HG03045 (cell line): ENCODE measurements around the gene FEM1A.
"Not testable (repeated sequence)": the region's sequence is repeated elsewhere in the genome, so short reads cannot be mapped to it uniquely, and the experiment has no call there.

ENCODE experiments used
- ATAC-seq: cut with Tn5 transposase; IDR thresholded peaks from one replicate; pipeline ENCODE4 v1.9.1; 2021; ENCODE audit warnings: mild to moderate bottlenecking, moderate library complexity; ENCODE audit not compliant: unreplicated experiment

The FEM1A gene

GRCh38 chr19:4774136-4774535, 17.4 kb upstream of the FEM1A start:
- ATAC-seq: no peak

GRCh38 chr19:4775627-4776152, 15.8 kb upstream of the FEM1A start:
- ATAC-seq: no peak

GRCh38 chr19:4776436-4777211, 14.9 kb upstream of the FEM1A start:
- no peak for ATAC-seq

DNA sequence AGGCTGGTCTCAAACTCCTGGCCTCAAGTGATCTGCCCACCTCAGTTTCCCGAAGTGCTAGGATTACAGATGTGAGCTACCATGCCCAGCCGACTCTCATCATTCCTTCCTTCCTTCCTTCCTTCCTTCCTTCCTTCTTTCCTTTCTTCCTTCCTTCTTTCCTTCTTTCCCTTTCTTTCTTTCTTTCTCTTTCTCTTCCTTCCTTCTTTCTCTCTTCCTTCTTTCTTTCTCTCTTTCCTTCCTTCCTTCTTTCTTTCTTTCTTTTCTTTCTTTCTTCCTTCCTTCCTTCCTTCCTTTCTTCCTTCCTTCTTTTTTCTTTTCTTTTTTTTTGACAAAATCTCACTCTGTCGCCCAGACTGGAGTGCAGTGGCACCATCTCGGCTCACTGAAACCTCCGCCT, 13.4 kb upstream of the FEM1A start:
- not testable (repeated sequence) for ATAC-seq

- no peak for ATAC-seq
Measured at GRCh38 chr19:4780860-4781259, 10.7 kb upstream of the FEM1A start.

DNA sequence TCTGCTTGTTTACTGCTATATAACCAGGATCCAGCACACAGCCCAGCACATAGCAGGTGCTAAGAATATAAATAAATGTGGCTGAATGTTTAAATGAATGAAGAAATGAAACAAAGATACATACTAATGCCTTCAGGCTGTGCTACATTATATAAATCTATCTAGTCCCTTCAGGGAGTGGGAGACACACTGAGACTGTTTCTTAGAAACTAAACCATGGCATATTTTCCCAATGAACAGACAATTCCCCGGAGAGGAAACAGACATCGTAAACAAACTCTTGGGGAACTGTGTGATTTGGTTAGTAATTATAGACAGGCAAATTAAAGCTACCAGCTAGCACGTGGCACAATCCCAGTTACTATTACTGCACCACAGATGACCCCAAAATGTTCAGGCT, 9.7 kb upstream of the FEM1A start:
- ATAC-seq: no peak

GRCh38 chr19:4786412-4787016, 5.0 kb upstream of the FEM1A start:
- not testable (repeated sequence) for ATAC-seq

- not testable (repeated sequence) for ATAC-seq
Measured at GRCh38 chr19:4792019-4792865, 708 bp downstream of the FEM1A start.

DNA sequence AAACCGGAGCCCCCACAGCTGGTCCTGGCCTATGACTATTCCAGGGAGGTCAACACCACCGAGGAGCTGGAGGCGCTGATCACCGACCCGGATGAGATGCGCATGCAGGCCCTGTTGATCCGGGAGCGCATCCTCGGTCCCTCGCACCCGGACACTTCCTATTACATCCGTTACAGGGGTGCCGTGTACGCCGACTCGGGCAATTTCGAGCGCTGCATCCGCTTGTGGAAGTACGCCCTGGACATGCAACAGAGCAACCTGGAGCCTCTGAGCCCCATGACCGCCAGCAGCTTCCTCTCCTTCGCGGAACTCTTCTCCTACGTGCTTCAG, 1.3 kb downstream of the FEM1A start:
- ATAC-seq: not testable (repeated sequence)

DNA sequence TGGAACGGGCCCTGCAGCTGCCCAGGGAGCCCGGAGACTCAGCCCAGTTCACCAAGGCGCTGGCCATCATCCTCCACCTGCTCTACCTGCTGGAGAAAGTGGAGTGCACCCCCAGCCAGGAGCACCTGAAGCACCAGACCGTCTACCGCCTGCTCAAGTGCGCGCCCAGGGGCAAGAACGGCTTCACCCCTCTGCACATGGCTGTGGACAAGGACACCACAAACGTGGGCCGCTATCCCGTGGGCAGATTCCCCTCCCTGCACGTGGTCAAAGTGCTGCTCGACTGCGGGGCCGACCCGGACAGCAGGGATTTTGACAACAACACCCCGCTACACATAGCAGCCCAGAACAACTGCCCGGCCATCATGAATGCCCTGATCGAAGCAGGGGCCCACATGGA, 1.7 kb downstream of the FEM1A start:
- ATAC-seq: not testable (repeated sequence)

- no peak for ATAC-seq
Measured at GRCh38 chr19:4794971-4795370, 3.4 kb downstream of the FEM1A start.

DNA sequence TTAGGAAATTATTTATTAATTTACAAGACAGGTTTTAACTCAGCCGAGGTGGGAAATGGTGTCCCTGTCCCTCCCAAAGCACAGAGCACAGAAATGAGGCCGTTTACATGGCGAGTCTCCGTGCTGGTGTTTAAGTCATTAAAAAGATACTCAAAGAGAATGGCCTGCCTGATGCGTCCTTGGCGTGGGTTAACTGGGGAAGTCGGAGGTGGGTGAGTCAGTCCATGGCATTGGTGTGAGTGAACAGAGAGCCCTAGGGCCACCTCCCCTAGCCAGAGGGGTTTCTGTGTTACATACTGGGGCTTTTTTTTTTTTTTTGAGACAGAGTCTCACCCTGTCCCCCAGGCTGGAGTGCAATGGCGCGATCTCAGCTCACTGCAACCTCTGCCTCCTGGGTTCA, 3.9 kb downstream of the FEM1A start:
- no peak for ATAC-seq

GRCh38 chr19:4800591-4801081, 9.1 kb downstream of the FEM1A start:
- ATAC-seq: no peak

DNA sequence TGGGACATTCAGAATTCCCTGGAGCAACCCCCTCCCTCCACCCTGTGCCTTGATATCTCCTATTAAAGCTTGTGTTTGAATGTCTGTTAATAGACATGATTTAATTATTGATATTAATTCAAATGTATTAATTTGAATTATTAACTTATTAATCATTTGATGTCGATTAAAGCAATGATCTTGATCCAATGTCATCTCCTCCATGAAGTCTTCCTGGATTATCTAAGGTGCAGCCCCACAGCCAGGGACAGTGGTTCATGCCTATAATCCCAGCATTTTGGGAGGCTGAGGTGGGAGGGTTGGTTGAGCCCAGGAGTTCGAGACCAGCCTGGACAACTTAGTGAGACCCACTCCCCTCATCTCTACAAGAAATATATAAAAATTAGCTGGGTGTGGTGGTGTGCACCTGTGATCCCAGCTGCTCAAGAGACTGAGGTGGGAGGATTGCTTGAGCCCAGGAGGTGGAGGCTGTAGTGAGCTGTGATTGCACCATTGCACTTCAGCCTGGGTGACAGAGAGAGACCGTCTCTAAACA, 9.6 kb downstream of the FEM1A start:
- ATAC-seq: no peak

DNA sequence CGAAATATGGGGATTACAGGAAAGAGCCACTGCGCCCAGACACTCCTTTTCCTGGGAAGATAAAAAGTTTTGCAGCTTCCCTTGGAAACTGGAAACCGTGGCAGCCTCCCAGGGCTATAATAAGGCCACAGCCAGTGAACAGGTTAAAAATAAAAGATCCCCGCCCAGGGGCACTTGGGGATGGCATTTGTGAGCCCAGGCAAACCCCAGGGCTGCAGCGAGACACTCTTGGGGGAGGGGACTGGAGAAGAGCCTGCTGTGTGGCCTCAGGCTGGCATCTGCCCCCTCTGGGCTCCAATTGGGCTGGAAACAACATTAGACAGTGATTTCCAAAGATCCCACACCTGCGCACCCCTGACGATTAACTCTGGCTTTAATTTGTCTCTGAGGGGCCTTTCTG, 11.2 kb downstream of the FEM1A start:
- ATAC-seq: no peak

DNA sequence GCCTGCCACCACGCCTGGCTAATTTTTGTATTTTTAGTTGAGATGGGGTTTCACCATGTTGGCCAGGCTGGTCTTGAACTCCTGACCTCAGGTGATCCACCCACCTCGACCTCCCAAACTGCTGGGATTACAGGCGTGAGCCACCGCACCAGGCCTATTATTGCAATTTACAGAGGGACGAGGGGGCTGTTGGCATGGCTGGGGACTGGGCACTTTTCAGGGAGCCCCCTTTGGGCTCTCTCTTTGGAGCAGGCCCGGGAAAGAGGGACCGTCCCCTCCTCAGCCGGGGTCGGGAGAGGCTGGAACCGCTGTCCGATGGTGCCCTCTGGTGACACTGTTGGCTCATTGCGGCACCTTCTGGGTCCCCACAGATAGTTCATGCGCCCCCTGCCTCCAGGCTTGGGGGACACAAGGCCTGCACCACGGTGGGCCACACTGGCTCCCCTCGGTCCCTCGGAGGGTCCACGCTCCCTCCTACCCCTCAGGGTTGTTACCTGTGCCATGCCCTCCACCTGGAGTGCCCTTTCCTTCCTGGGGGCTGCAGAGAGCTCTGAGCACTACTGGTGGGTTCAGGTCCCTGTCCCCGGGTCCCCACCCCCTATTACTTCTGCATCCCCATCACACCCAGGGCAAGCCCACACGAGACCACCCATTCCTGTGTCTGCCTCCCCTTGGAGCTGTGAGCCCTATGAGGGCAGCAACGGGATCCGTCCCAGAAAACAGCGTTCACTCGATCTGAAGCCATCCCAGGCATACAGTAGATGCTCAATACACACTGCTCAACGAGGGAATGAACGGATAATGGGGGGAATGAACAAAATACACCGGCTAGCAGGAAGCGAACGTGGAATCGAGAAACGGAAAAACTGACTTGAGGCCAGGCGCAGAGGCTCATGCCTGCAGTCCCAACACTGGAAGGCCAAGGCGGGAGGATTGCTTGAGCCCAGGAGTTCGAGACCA, 12.5 kb downstream of the FEM1A start:
- ATAC-seq: no peak

DNA sequence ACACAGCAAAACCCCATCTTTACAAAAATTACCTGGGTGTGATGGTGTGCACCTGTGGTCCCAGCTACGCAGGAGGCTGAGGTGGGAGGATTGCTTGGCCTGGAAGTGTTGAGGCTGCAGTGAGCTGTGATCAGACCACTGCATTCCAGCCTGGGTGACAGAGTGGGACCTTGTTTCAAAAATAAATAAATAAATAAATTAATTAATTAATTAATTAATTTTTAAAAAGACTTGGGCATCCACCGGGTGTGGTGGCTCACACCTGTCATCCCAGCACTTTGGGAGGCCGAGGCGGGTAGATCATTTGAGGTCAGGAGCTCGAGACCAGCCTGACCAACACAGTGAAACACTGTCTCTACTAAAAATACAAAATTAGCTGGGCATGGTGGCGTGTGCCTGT, 13.6 kb downstream of the FEM1A start:
- ATAC-seq: not testable (repeated sequence)

GRCh38 chr19:4806384-4806783, 14.8 kb downstream of the FEM1A start:
- ATAC-seq: no peak

- ATAC-seq: no peak
Measured at GRCh38 chr19:4807188-4807587, 15.7 kb downstream of the FEM1A start.
